Measurements from ENCODE around the gene PDE4D. TPM values are rescaled to one million over a fixed set of nuclear protein-coding genes. Genes with fewer than 3 reads are reported as not detected.

Gene PDE4D
- total RNA-seq, 2 experiments from 2014 or later = 164 to 175 TPM

DNA sequence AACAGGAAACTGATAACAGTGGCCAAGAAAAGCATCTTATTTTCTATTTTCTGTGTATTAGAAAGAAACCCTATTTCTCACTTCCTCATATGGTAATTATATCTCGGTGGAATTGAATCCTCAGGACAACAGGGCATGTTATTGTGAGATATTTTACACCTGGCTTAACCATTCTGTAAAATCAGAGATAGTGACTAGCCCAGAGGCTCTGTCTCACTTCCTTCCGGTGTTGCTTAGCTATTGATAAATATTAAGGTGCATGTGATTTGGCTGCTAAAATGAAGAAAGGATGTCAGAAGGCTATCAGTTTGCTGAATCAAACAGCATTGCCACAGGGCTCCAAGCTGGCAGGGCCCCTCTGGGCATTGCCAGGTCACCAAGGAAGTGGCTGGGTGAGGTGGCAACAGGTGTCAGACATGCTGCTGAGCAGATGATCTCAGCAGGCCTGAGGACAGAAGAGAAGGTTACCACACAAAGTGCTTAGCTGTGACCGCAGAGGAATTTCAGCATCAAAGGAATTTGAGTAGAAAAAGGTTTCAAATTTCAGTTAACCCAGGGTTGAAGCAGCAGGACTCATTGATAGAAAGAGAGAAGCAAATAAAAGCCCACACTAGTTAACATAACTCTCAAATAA is 330.7 kb downstream of the PDE4D start:
- POLR2A ChIA-PET = no interaction called here
- CTCF ChIA-PET = no interaction called here
- H3K9me3 ChIP-seq (ENCODE audit: control insufficient read depth in 1 of 2, insufficient read depth in 1 of 2, low read length in 2 of 2) = no peaks in the 10 kb centered on the region
- H3K27ac Mint-ChIP-seq = no peak overlapping the region
- no peaks in the 10 kb centered on the region for H3K36me3 Mint-ChIP-seq (ENCODE audit: low read depth)
- no peaks in the 10 kb centered on the region for H3K9me3 Mint-ChIP-seq
- peak in 8 of 14 experiments; percentile 1 to 32 (median 6) for DNase-seq
- no peaks in the 10 kb centered on the region for H3K4me1 Mint-ChIP-seq (ENCODE audit: low read depth)
- TF ChIP-seq, protein P1, sequence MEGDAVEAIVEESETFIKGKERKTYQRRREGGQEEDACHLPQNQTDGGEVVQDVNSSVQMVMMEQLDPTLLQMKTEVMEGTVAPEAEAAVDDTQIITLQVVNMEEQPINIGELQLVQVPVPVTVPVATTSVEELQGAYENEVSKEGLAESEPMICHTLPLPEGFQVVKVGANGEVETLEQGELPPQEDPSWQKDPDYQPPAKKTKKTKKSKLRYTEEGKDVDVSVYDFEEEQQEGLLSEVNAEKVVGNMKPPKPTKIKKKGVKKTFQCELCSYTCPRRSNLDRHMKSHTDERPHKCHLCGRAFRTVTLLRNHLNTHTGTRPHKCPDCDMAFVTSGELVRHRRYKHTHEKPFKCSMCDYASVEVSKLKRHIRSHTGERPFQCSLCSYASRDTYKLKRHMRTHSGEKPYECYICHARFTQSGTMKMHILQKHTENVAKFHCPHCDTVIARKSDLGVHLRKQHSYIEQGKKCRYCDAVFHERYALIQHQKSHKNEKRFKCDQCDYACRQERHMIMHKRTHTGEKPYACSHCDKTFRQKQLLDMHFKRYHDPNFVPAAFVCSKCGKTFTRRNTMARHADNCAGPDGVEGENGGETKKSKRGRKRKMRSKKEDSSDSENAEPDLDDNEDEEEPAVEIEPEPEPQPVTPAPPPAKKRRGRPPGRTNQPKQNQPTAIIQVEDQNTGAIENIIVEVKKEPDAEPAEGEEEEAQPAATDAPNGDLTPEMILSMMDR (IDR thresholded peaks at IDR 0.05) = no peak
- H3K27me3 Mint-ChIP-seq = no peaks in the 10 kb centered on the region
- H3K27me3 ChIP-seq (ENCODE audit: control insufficient read depth in 1 of 2, insufficient read depth in 2 of 2, low read length in 2 of 2) = no peaks in the 10 kb centered on the region
- H3K4me3 Mint-ChIP-seq = no peak overlapping the region
- no peak overlapping the region for H3K27ac ChIP-seq (ENCODE audit: low read depth in 1 of 2, low read length in 2 of 2)
- ATAC-seq (ENCODE audit: poor library complexity) = no peak
- H3K4me3 ChIP-seq (ENCODE audit: low read length) = no peak overlapping the region
- intact Hi-C loops (cut with DNase I, micrococcal nuclease) = no loop called here
- no peaks in the 10 kb centered on the region for H3K4me1 ChIP-seq (ENCODE audit: insufficient read depth, low read length)
- no peaks in the 10 kb centered on the region for H3K36me3 ChIP-seq (ENCODE audit: insufficient read depth, low read length)

DNA sequence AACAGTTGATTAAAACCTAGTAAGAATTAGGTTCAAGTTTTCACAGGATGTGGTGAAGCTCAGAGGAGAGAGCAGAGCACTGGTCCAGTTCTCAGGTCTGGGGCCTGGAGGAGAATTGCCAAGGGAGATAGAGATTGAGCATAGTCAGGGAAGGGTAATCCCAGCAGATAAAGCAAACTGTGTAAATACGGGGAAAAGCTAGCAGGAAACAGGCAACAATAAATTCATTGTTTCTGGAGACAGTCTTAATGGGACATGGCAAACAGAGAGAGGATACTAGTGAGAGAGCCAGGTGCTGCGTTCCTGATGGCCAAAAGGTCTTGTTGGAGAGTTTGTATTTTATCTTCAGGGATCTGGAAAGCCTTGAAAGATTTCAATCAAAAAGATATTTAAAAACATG is 333.0 kb downstream of the PDE4D start:
- Mint-ChIP-seq H3K27ac (no peak overlapping the region), H3K4me1 (ENCODE audit: low read depth) (no peaks in the 10 kb centered on the region)
- TF ChIP-seq, protein P1 (IDR thresholded peaks at IDR 0.05) = no peak

DNA sequence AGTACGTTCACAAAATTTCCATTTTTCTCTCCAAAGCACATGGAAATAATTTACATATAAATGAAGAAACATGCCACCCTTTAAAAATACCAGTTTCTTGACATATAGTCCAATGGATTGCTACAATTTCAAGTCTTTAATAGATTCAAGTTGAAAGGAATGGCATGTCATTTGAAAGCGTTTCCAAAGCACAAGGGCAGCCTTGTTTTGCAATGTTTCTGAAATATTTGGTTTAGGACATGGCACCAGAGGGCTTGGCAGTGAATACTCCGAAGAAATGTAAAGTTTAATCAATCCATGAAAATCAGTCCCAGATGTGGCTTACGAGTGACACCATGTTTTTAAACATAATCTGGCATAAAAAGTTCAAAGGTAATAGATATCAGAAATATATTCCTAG is 333.7 kb downstream of the PDE4D start:
- H3K4me1 Mint-ChIP-seq (ENCODE audit: low read depth) = no peaks in the 10 kb centered on the region
- Histone ChIP-seq H3K36me3 (ENCODE audit: insufficient read depth, low read length) (no peaks in the 10 kb centered on the region), H3K9me3 (ENCODE audit: control insufficient read depth in 1 of 2, insufficient read depth in 1 of 2, low read length in 2 of 2) (no peaks in the 10 kb centered on the region), H3K27ac (ENCODE audit: low read depth in 1 of 2, low read length in 2 of 2) (no peak overlapping the region), H3K4me3 (ENCODE audit: low read length) (no peak overlapping the region), H3K4me1 (ENCODE audit: insufficient read depth, low read length) (no peaks in the 10 kb centered on the region), H3K27me3 (ENCODE audit: control insufficient read depth in 1 of 2, insufficient read depth in 2 of 2, low read length in 2 of 2) (no peaks in the 10 kb centered on the region)
- no peak overlapping the region for H3K27ac Mint-ChIP-seq
- ChIA-PET POLR2A (no interaction called here), CTCF (no interaction called here)
- H3K4me3 Mint-ChIP-seq = no peak overlapping the region
- H3K36me3 Mint-ChIP-seq (ENCODE audit: low read depth) = no peaks in the 10 kb centered on the region
- no peak for ATAC-seq (ENCODE audit: poor library complexity)
- intact Hi-C loops (cut with DNase I, micrococcal nuclease) = no loop called here
- no peaks in the 10 kb centered on the region for H3K27me3 Mint-ChIP-seq
- H3K9me3 Mint-ChIP-seq = no peaks in the 10 kb centered on the region
- no peak for DNase-seq
- TF ChIP-seq, protein P1 (IDR thresholded peaks at IDR 0.05) = no peak

More for the DNA sequence above, 333.0 kb downstream of the PDE4D start:
- Histone ChIP-seq H3K36me3 (ENCODE audit: insufficient read depth, low read length) (no peaks in the 10 kb centered on the region), H3K4me1 (ENCODE audit: insufficient read depth, low read length) (no peaks in the 10 kb centered on the region), H3K27me3 (ENCODE audit: control insufficient read depth in 1 of 2, insufficient read depth in 2 of 2, low read length in 2 of 2) (no peaks in the 10 kb centered on the region), H3K9me3 (ENCODE audit: control insufficient read depth in 1 of 2, insufficient read depth in 1 of 2, low read length in 2 of 2) (no peaks in the 10 kb centered on the region), H3K4me3 (ENCODE audit: low read length) (no peak overlapping the region), H3K27ac (ENCODE audit: low read depth in 1 of 2, low read length in 2 of 2) (no peak overlapping the region)
- no peak for ATAC-seq (ENCODE audit: poor library complexity)
- no peaks in the 10 kb centered on the region for H3K9me3 Mint-ChIP-seq
- DNase-seq = no peak
- H3K36me3 Mint-ChIP-seq (ENCODE audit: low read depth) = no peaks in the 10 kb centered on the region
- ChIA-PET POLR2A (no interaction called here), CTCF (no interaction called here)
- intact Hi-C loops (cut with DNase I, micrococcal nuclease) = no loop called here
- H3K4me3 Mint-ChIP-seq = no peak overlapping the region
- H3K27me3 Mint-ChIP-seq = no peaks in the 10 kb centered on the region
